HG02588 (cell line): ENCODE data around the gene CSF2RB.

Experiments
- ATAC-seq: cut with Tn5 transposase; IDR thresholded peaks from one replicate; pipeline ENCODE4 v1.9.1; 2021; ENCODE audit warnings: mild to moderate bottlenecking, moderate library complexity; ENCODE audit not compliant: unreplicated experiment

Gene CSF2RB

GRCh38 chr22:36887162-36887561, 26.3 kb upstream of the CSF2RB start:
- no peak for ATAC-seq

GRCh38 chr22:36891646-36892045, 21.8 kb upstream of the CSF2RB start:
- no peak for ATAC-seq

DNA sequence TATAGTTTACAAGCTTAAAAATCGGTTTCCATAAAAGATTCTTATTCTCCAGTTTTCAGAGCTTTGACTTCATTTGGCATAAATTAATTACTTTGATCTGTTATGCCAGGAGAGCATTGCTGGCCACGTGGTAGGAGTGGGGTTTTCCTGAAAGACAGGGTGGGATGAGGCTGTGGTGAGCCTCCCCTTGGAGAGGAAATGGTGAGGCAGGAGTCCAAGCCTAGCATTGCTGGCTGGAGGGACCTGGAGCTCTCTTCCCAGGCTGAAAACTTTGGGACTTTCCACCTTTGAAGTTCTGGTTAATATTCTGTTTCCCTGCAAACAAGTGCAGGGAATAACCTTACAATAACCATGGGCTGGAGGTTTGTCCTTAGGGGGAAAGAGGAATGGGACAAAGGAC, 21.1 kb upstream of the CSF2RB start:
- no peak for ATAC-seq

GRCh38 chr22:36893262-36893661, 20.2 kb upstream of the CSF2RB start:
- no peak for ATAC-seq

GRCh38 chr22:36894266-36894665, 19.2 kb upstream of the CSF2RB start:
- ATAC-seq: no peak

DNA sequence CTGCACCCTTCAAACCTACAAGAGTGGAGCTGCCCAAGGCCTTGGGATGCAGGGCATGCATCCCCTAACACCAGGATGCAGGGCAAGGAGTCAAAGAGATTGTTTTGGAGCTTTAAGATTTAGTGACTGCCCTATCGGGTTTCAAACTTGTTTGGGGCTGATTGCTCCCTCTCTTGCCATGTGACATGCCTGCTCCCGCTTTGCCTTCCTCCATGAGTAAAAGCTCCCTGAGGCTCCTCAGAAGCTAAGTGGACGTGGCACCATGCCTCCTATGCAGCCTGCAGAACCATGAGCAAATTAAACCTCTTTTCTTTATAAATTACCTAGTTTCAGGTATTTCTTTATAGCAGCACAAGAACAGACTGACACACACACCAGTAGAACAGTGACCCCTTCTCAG, 15.8 kb upstream of the CSF2RB start:
- ATAC-seq: no peak

DNA sequence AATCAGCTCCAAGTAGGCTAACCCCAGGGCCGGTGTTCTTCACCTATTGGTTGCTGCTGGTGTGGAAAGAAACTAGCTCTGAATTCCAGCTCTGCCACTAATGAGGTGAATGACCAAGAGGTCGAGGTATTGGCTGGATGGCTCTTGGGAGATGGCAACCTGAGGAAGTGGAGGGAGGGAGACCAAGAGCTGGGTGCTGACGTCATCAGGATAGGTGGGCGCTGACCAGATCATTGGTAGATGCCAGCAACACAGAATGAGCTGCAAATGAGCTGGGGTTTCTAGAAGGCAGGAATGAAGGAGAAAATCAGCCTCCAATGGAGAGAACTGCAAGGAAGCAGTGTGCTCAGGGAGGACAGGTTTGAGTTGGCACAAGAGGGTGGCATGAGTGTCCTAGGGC, 14.7 kb upstream of the CSF2RB start:
- ATAC-seq: no peak

GRCh38 chr22:36899498-36899897, 13.9 kb upstream of the CSF2RB start:
- ATAC-seq: no peak

DNA sequence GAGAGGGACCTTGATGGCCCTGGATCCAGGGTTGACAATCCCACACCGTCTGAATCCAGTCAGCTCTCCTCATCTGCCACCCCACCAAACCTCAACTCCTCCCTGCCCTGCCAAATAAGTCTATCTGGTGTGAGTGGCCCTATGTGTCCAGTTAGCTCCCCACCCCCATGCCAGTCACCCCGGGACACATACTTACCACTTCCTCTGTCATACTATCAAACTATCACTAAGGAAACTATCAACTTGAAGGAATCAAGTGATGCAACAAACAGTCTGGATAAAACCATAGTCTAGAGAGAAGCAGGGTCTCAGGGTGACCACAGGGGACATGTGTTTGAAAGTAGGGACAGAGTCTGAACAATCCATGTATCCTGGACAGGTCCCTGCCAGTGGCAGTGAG, 13.2 kb upstream of the CSF2RB start:
- no peak for ATAC-seq

DNA sequence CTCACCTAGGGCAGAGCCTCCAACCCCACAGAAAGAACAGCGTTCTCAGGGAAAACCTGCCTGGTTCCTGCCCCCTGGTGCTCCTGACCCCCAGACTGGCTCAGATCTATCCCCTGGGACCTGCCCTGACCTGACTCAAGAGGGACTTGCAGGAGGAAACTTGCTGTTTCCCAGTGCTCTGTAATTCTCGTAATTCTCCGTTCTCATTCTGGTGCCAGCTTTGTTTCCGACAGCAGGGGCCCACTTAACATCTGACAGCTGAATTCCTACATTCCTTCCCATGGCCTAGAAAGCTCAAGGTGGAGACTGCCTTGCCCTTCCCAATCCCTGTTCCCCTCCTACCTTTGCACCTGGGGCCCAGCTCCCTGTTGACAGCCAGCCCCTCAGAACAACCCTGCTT, 12.5 kb upstream of the CSF2RB start:
- no peak for ATAC-seq

DNA sequence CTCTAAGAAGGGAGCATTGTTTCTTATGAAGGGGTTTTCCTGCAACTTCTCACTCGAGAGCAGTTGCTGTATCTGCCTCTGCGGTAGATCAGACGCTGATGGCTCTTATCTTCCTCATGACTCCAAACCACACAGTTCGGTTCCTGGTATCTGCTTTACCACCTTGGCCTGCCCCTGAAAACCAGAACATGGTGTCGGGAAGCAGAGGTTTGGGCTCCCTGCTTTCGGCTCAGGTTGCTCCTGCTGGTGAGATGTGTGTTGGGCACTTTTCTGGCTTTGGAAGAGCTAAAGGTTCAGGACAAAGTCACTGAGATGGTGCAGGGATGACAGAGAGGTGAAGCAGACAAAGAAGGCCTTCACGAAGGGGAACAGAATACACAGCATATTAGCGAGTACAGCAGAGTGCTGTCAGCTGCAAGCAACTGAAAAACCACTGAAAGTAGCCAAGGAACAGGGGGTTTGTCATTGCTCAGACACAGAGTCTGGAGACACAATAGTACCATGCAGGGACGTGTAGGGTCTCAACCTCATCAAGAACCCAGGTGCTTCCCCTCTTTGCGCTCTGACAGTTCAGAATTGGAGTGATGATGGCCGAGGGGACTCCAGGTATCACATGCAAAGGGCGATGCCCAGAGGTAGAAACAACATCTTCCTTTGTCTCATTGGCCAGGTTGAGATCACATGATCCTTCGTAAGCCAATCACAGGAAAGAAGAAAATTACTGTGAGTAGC, 11.9 kb upstream of the CSF2RB start:
- peak; percentile 58 for ATAC-seq

DNA sequence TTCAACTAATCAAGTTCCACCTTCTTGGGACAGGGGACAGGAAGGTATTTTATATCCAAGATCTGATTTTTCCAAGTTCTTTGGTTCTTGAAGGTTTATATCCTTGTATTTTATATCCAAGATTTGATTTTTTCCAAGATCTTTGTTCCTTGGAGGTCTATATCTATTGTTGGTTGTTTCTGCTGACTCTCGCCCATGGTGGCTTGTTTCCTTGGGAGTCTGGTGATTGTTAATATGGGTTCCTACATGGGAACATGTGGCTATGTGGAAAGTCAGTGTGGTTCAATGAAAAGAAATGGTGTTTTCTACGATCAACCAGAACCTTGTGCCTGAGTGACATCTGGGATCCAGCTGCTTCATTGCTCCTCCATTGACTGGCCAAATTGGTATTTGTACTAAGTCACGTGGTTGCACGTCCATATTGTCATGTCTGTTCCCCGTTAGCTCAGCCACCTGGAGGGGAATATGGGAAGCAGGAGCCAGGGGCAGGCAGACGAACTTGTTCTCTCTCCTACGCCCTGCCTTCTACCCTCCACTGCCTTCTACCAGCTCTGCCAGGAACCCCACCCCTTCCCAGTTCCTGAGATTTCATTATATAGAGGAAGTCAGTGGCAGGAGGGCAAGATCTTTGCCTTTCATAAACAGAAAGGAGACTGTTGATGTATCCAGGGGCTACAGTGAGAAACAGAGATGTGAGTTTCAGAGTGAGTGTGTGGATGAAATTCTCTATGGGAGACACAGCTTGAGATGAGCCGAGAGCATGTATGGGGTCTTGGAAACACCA, 11.1 kb upstream of the CSF2RB start:
- ATAC-seq: no peak

DNA sequence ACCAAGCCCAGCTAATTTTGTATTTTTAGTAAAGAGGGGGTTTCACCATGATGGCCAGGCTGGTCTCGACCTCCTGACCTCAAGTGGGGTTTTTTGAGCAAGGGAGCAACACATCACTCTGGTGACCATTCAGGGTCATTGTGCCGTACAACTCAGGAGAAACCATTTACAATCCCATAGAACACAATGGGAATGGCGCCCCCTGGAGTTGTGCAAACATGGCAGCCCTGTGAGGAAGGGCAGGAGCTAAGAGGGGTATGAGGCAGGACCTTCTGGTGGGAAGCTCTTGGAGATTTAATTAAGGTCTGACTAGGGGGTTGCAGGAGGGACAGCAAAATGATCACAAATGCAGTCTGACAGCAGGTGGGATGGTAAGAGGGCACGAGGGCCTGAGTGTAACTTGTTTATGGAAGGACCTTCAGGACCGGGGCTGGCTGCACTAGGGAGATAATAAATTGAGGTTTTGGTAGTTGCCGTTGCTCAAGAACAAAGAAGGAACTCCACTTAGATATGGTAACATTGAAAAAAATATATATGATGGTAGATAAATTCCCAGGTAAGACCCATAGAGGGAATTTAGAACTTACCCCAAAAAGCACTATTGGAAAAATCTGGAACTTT, 9.1 kb upstream of the CSF2RB start:
- no peak for ATAC-seq

GRCh38 chr22:36907253-36908195, 5.9 kb upstream of the CSF2RB start:
- ATAC-seq: no peak

- ATAC-seq: no peak
Observed at GRCh38 chr22:36910461-36910860, 3.0 kb upstream of the CSF2RB start.

GRCh38 chr22:36911887-36912661, 1.4 kb upstream of the CSF2RB start:
- ATAC-seq: no peak

DNA sequence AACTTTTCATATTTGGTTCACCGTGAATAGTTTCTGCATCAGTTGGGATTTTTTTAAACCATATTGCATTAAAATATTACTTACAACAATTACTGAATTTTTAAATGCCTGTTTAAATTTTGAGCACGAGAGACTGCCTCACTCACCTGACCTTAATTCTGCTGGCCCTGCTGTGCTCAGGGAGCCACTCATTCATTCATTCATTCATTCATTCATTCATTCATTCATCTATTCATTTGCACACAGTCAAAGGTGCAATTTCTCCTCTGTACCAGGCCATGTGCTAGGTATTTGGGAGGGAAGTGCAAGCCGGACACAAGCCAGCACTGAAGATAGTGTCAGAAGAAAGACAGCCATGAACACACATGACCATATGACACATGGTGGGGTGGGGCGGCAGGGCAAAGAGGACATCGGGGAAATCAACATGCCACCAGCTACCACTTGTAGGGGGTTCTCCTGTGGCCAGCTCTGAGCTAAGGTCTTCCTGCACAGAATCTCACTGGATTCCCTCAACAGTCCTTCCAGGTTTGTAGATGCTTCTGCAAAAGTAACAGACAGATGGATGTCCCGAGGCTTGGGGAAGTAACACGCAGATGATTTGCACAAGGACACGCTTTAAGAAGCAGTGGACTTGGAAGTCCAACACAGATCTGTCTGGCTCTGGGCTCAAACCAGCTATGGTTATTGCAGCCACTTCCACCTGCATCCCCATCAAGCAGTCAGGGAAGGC, 568 bp upstream of the CSF2RB start:
- no peak for ATAC-seq

- ATAC-seq: no peak
Observed at GRCh38 chr22:36914390-36914752, 943 bp downstream of the CSF2RB start.

GRCh38 chr22:36916034-36916433, 2.6 kb downstream of the CSF2RB start:
- no peak for ATAC-seq
